Measurements from ENCODE around the gene ATP1B1. TPM values are rescaled to one million over a fixed set of nuclear protein-coding genes. Genes with fewer than 3 reads are reported as not detected.

The ATP1B1 gene
- total and polyA plus RNA-seq, 7 experiments from 2014 or later, result 0.54 to 10.6 (median 1.9) TPM

DNA sequence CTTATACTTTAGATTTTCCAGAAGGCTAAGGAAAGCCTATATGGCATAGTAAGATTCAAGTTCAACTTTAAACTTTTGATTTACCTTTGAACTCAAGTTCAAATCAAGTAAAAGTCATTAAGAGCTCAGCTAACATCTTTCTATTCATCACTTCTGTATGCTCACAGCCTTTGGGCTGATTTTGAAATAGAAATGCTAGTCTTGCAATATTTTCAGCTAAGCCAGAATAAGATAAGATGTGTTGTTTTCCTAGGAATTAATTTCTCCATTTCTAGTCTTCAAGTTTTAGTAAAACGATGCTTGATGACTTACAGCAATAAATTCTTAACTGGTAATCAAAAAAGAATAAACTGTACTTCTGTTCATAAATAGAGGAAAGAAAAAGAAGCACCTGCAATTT lies 35.6 kb downstream of the ATP1B1 start:
- Mint-ChIP-seq H3K27ac (no peak overlapping the region), H3K9me3 (no peaks in the 10 kb centered on the region), H3K27me3 (no peaks in the 10 kb centered on the region), H3K36me3 (peaks cover 0 to 9% (median under 1%) of the 10 kb centered on the region in 5 donors), H3K4me3 (no peak overlapping the region), H3K4me1 (peaks cover 0 to 12% (median 0%) of the 10 kb centered on the region in 7 donors)
- Histone ChIP-seq H3K4me1 (ENCODE audit: control insufficient read depth in 2 of 2, insufficient read depth in 2 of 2, low read length in 2 of 2) (no peaks in the 10 kb centered on the region), H3K27ac (ENCODE audit: low read depth, low read length) (no peak overlapping the region), H3K9me3 (ENCODE audit: control insufficient read depth in 2 of 3, low read length in 3 of 3) (no peaks in the 10 kb centered on the region), H3K27me3 (ENCODE audit: control insufficient read depth in 2 of 2, insufficient read depth in 2 of 2, low read length in 2 of 2) (no peaks in the 10 kb centered on the region), H3K36me3 (ENCODE audit: control insufficient read depth in 2 of 3, insufficient read depth in 3 of 3, low read length in 3 of 3) (no peaks in the 10 kb centered on the region), H3K4me3 (ENCODE audit: low read length) (no peak overlapping the region)
- intact Hi-C loops (cut with micrococcal nuclease), result no loop called here
- DNase-seq, result no peak
- ChIA-PET POLR2A (no interaction called here), CTCF (no interaction called here)
- ATAC-seq, result no peak

GRCh38 chr1:169143346-169143745 lies 36.9 kb downstream of the ATP1B1 start:
- ChIA-PET POLR2A (interaction anchor here (0.5 kb wide), 1 partner anchor 1039 kb away, joined by 3 read pairs; no protein-coding TSS in a partner anchor), CTCF (no interaction called here)
- ATAC-seq (no peak), DNase-seq (no peak)
- Mint-ChIP-seq H3K27ac (no peak overlapping the region), H3K9me3 (no peaks in the 10 kb centered on the region), H3K36me3 (peaks cover 0 to 9% (median 5%) of the 10 kb centered on the region in 5 donors), H3K4me1 (peaks cover 0 to 12% (median 0%) of the 10 kb centered on the region in 7 donors), H3K4me3 (no peak overlapping the region), H3K27me3 (no peaks in the 10 kb centered on the region)
- Histone ChIP-seq H3K4me3 (ENCODE audit: low read length) (no peak overlapping the region), H3K9me3 (ENCODE audit: control insufficient read depth in 2 of 3, low read length in 3 of 3) (no peaks in the 10 kb centered on the region), H3K27ac (ENCODE audit: low read depth, low read length) (no peak overlapping the region), H3K36me3 (ENCODE audit: control insufficient read depth in 2 of 3, insufficient read depth in 3 of 3, low read length in 3 of 3) (no peaks in the 10 kb centered on the region), H3K4me1 (ENCODE audit: control insufficient read depth in 2 of 2, insufficient read depth in 2 of 2, low read length in 2 of 2) (no peaks in the 10 kb centered on the region), H3K27me3 (ENCODE audit: control insufficient read depth in 2 of 2, insufficient read depth in 2 of 2, low read length in 2 of 2) (no peaks in the 10 kb centered on the region)
- intact Hi-C loops (cut with micrococcal nuclease), result no loop called here

DNA sequence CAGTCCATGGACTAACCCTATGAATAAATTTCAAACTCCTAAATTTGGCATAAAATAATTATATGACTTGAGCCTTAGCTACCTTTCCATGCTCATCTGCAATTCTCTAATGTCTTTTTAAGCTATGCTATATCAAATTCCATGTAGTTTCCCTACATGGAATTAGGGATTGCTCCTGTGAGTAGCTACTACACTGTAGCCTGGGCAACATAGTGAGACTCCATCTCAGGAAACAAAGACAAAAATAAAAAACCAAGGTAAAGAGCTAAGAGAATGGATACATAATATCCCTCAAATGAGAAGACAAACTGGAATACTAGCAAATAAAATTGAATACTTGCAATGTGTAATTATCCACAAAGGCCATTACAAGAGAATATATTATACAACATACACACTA lies 37.5 kb downstream of the ATP1B1 start:
- no peak overlapping the region for H3K4me3 ChIP-seq (ENCODE audit: low read length)
- intact Hi-C loops (cut with micrococcal nuclease), result no loop called here
- H3K4me1 ChIP-seq (ENCODE audit: control insufficient read depth in 2 of 2, insufficient read depth in 2 of 2, low read length in 2 of 2), result no peaks in the 10 kb centered on the region
- no peaks in the 10 kb centered on the region for H3K27me3 Mint-ChIP-seq
- CTCF ChIA-PET, result no interaction called here
- H3K36me3 Mint-ChIP-seq, result peaks cover 0 to 9% (median 2%) of the 10 kb centered on the region in 5 donors
- H3K36me3 ChIP-seq (ENCODE audit: control insufficient read depth in 2 of 3, insufficient read depth in 3 of 3, low read length in 3 of 3), result no peaks in the 10 kb centered on the region
- no peak overlapping the region for H3K27ac Mint-ChIP-seq
- H3K9me3 ChIP-seq (ENCODE audit: control insufficient read depth in 2 of 3, low read length in 3 of 3), result no peaks in the 10 kb centered on the region
- H3K4me1 Mint-ChIP-seq, result peaks cover 0 to 8% (median 0%) of the 10 kb centered on the region in 7 donors
- H3K27me3 ChIP-seq (ENCODE audit: control insufficient read depth in 2 of 2, insufficient read depth in 2 of 2, low read length in 2 of 2), result no peaks in the 10 kb centered on the region
- H3K4me3 Mint-ChIP-seq, result no peak overlapping the region
- H3K27ac ChIP-seq (ENCODE audit: low read depth, low read length), result no peak overlapping the region
- DNase-seq (no peak), ATAC-seq (no peak)
- POLR2A ChIA-PET, result no interaction called here
- no peaks in the 10 kb centered on the region for H3K9me3 Mint-ChIP-seq

- Mint-ChIP-seq H3K27ac (no peak overlapping the region), H3K36me3 (peaks cover 0 to 9% (median 2%) of the 10 kb centered on the region in 5 donors), H3K4me1 (peaks cover 0 to 3% (median 0%) of the 10 kb centered on the region in 7 donors), H3K9me3 (no peaks in the 10 kb centered on the region), H3K27me3 (no peaks in the 10 kb centered on the region), H3K4me3 (no peak overlapping the region)
- no peak overlapping the region for H3K27ac ChIP-seq (ENCODE audit: low read depth, low read length)
- no peaks in the 10 kb centered on the region for H3K27me3 ChIP-seq (ENCODE audit: control insufficient read depth in 2 of 2, insufficient read depth in 2 of 2, low read length in 2 of 2)
- H3K36me3 ChIP-seq (ENCODE audit: control insufficient read depth in 2 of 3, insufficient read depth in 3 of 3, low read length in 3 of 3), result no peaks in the 10 kb centered on the region
- H3K4me3 ChIP-seq (ENCODE audit: low read length), result no peak overlapping the region
- DNase-seq, result no peak
- intact Hi-C loops (cut with micrococcal nuclease), result no loop called here
- no peak for ATAC-seq
- H3K9me3 ChIP-seq (ENCODE audit: control insufficient read depth in 2 of 3, low read length in 3 of 3), result no peaks in the 10 kb centered on the region
- ChIA-PET CTCF (no interaction called here), POLR2A (no interaction called here)
- H3K4me1 ChIP-seq (ENCODE audit: control insufficient read depth in 2 of 2, insufficient read depth in 2 of 2, low read length in 2 of 2), result no peaks in the 10 kb centered on the region
Measured at GRCh38 chr1:169144941-169145626, 38.6 kb downstream of the ATP1B1 start.

GRCh38 chr1:169146576-169147214 lies 40.2 kb downstream of the ATP1B1 start:
- ATAC-seq (no peak), DNase-seq (no peak)
- intact Hi-C loops (cut with micrococcal nuclease), result no loop called here
- no peaks in the 10 kb centered on the region for H3K27me3 Mint-ChIP-seq
- POLR2A ChIA-PET, result no interaction called here
- H3K36me3 Mint-ChIP-seq, result peaks cover 0 to 9% (median 0%) of the 10 kb centered on the region in 5 donors
- peaks cover 0 to 3% (median 0%) of the 10 kb centered on the region in 7 donors for H3K4me1 Mint-ChIP-seq
- Histone ChIP-seq H3K4me1 (ENCODE audit: control insufficient read depth in 2 of 2, insufficient read depth in 2 of 2, low read length in 2 of 2) (no peaks in the 10 kb centered on the region), H3K36me3 (ENCODE audit: control insufficient read depth in 2 of 3, insufficient read depth in 3 of 3, low read length in 3 of 3) (no peaks in the 10 kb centered on the region), H3K27ac (ENCODE audit: low read depth, low read length) (no peak overlapping the region), H3K27me3 (ENCODE audit: control insufficient read depth in 2 of 2, insufficient read depth in 2 of 2, low read length in 2 of 2) (no peaks in the 10 kb centered on the region), H3K9me3 (ENCODE audit: control insufficient read depth in 2 of 3, low read length in 3 of 3) (no peaks in the 10 kb centered on the region), H3K4me3 (ENCODE audit: low read length) (no peak overlapping the region)
- CTCF ChIA-PET, result no interaction called here
- H3K4me3 Mint-ChIP-seq, result no peak overlapping the region
- H3K27ac Mint-ChIP-seq, result no peak overlapping the region
- H3K9me3 Mint-ChIP-seq, result no peaks in the 10 kb centered on the region

DNA sequence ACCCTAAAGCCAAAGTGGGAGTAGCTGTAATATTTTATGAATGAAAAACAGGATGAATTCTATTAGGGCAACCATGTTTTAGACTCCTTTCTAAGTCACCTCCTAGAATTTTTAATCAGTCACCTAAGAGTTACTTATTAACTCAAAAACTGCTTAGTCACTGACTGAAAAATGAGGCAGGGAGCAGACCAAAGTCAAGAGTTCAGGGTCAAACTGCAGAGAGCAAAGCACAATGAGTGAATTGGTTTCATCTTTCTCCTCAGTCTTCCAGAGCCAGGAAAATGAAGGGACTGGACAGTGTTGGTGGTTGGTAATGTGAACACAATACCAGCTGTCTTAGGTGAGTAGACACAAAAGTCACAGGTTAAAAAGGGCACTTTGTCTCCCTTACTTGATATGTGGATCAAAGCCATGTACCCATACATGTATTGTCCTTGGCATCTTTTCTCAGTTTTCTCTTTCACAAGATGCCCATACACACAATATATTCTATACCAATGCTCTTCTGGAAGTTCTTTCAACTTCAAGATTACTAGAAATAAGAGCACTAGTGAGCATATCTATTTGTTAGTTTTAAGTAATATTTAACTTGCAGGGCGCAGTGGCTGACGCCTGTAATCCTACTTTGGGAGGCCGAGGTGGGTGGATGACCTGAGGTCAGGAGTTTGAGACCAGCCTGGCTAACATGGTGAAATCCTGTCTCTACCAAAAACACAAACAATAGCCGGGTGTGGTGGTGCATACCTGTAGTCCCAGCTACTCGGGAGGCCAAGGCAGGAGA lies 42.2 kb downstream of the ATP1B1 start:
- Histone ChIP-seq H3K4me1 (ENCODE audit: control insufficient read depth in 2 of 2, insufficient read depth in 2 of 2, low read length in 2 of 2) (no peaks in the 10 kb centered on the region), H3K36me3 (ENCODE audit: control insufficient read depth in 2 of 3, insufficient read depth in 3 of 3, low read length in 3 of 3) (no peaks in the 10 kb centered on the region), H3K4me3 (ENCODE audit: low read length) (no peak overlapping the region), H3K27me3 (ENCODE audit: control insufficient read depth in 2 of 2, insufficient read depth in 2 of 2, low read length in 2 of 2) (no peaks in the 10 kb centered on the region), H3K27ac (ENCODE audit: low read depth, low read length) (no peak overlapping the region), H3K9me3 (ENCODE audit: control insufficient read depth in 2 of 3, low read length in 3 of 3) (no peaks in the 10 kb centered on the region)
- no peaks in the 10 kb centered on the region for H3K9me3 Mint-ChIP-seq
- intact Hi-C loops (cut with micrococcal nuclease), result no loop called here
- POLR2A ChIA-PET, result no interaction called here
- peaks cover 0 to 9% (median 6%) of the 10 kb centered on the region in 5 donors for H3K36me3 Mint-ChIP-seq
- H3K4me1 Mint-ChIP-seq, result no peaks in the 10 kb centered on the region
- H3K27ac Mint-ChIP-seq, result no peak overlapping the region
- DNase-seq, result no peak
- H3K27me3 Mint-ChIP-seq, result no peaks in the 10 kb centered on the region
- no peak overlapping the region for H3K4me3 Mint-ChIP-seq
- ATAC-seq, result no peak
- CTCF ChIA-PET, result no interaction called here
